Liver (tissue), 3 donors: ENCODE results near the gene MTARC1.

ENCODE experiments used
- EGR1 ChIP-seq, 2 donors: IDR thresholded peaks; 2 replicates each; pipeline ENCODE4 v1.6.1; 2016 to 2018; ENCODE audit warnings: antibody characterized with exemption in 2 of 2, low read depth in 2 of 2
- FOXA1 ChIP-seq: IDR thresholded peaks from 2 replicates; pipeline ENCODE4 v1.6.1; 2016; ENCODE audit warnings: antibody characterized with exemption
- JUND ChIP-seq, 2 donors: IDR thresholded peaks; 2 replicates each; pipeline ENCODE4 v1.6.1; 2016; ENCODE audit warnings: antibody characterized with exemption in 2 of 2
- NR2F2 ChIP-seq: IDR thresholded peaks from 2 replicates; pipeline ENCODE4 v1.6.1; 2016; ENCODE audit warnings: antibody characterized with exemption
- RAD21 ChIP-seq, 2 donors: IDR thresholded peaks; 2 replicates each; pipeline ENCODE4 v1.6.1; 2016; ENCODE audit warnings: antibody characterized with exemption in 2 of 2, mild to moderate bottlenecking in 2 of 2
- RXRA ChIP-seq, 2 donors: IDR thresholded peaks; 2 replicates each; pipeline ENCODE4 v1.6.1; 2017 to 2018; ENCODE audit warnings: antibody characterized with exemption in 2 of 2, mild to moderate bottlenecking in 1 of 2
- SP1 ChIP-seq: IDR thresholded peaks from 2 replicates; pipeline ENCODE4 v1.6.1; 2018; ENCODE audit warnings: antibody characterized with exemption, mild to moderate bottlenecking
- TAF1 ChIP-seq: conservative IDR thresholded peaks from 2 replicates; pipeline ENCODE4 v1.6.1; 2016; ENCODE audit warnings: antibody characterized with exemption, mild to moderate bottlenecking
- YY1 ChIP-seq: IDR thresholded peaks from 2 replicates; pipeline ENCODE4 v1.6.1; 2016; ENCODE audit warnings: antibody characterized with exemption, mild to moderate bottlenecking
- TF ChIP-seq, protein P1 (sequence below): IDR thresholded peaks from 2 replicates; pipeline ENCODE4 v1.6.1; 2016; ENCODE audit warnings: antibody characterized with exemption, mild to moderate bottlenecking
- TF ChIP-seq, protein P2 (sequence below): fragments of 150-350 bp; IDR thresholded peaks from 2 replicates; pipeline ENCODE4 v1.5.1; 2017; ENCODE audit warnings: improper control_type of control experiment, low read depth, low read length; ENCODE audit not compliant: missing input control
- TF ChIP-seq, protein P3 (sequence below): IDR thresholded peaks from 2 replicates; pipeline ENCODE4 v1.6.1; 2016; ENCODE audit warnings: antibody characterized with exemption
- TF ChIP-seq, protein P4 (sequence below): IDR thresholded peaks from 2 replicates; pipeline ENCODE4 v1.6.1; 2016; ENCODE audit warnings: antibody characterized with exemption
- TF ChIP-seq, protein P5 (sequence below): IDR thresholded peaks from 2 replicates; pipeline ENCODE4 v1.6.1; 2016; ENCODE audit warnings: antibody characterized with exemption
- donor health status: healthy.
- donor health status: healthy.

DNA sequence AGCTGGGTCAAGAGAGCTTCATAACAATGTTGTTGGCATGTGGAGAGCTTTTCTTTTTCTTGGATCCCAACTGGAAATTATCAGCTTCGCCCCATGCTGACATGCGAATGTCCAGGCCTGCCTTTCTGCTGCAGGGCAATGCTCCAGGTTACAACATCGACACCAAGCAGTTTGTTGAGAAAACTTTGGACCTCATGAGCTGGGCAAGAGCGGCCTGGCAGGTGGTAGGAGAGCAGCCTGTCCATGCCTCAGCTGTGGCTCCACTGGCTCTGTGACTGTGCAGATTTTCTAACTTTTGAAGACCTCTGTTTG is 41.4 kb downstream of the MTARC1 start:
- TF ChIP-seq, protein P1, sequence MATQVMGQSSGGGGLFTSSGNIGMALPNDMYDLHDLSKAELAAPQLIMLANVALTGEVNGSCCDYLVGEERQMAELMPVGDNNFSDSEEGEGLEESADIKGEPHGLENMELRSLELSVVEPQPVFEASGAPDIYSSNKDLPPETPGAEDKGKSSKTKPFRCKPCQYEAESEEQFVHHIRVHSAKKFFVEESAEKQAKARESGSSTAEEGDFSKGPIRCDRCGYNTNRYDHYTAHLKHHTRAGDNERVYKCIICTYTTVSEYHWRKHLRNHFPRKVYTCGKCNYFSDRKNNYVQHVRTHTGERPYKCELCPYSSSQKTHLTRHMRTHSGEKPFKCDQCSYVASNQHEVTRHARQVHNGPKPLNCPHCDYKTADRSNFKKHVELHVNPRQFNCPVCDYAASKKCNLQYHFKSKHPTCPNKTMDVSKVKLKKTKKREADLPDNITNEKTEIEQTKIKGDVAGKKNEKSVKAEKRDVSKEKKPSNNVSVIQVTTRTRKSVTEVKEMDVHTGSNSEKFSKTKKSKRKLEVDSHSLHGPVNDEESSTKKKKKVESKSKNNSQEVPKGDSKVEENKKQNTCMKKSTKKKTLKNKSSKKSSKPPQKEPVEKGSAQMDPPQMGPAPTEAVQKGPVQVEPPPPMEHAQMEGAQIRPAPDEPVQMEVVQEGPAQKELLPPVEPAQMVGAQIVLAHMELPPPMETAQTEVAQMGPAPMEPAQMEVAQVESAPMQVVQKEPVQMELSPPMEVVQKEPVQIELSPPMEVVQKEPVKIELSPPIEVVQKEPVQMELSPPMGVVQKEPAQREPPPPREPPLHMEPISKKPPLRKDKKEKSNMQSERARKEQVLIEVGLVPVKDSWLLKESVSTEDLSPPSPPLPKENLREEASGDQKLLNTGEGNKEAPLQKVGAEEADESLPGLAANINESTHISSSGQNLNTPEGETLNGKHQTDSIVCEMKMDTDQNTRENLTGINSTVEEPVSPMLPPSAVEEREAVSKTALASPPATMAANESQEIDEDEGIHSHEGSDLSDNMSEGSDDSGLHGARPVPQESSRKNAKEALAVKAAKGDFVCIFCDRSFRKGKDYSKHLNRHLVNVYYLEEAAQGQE: peak; percentile 63
- TF ChIP-seq, protein P2, sequence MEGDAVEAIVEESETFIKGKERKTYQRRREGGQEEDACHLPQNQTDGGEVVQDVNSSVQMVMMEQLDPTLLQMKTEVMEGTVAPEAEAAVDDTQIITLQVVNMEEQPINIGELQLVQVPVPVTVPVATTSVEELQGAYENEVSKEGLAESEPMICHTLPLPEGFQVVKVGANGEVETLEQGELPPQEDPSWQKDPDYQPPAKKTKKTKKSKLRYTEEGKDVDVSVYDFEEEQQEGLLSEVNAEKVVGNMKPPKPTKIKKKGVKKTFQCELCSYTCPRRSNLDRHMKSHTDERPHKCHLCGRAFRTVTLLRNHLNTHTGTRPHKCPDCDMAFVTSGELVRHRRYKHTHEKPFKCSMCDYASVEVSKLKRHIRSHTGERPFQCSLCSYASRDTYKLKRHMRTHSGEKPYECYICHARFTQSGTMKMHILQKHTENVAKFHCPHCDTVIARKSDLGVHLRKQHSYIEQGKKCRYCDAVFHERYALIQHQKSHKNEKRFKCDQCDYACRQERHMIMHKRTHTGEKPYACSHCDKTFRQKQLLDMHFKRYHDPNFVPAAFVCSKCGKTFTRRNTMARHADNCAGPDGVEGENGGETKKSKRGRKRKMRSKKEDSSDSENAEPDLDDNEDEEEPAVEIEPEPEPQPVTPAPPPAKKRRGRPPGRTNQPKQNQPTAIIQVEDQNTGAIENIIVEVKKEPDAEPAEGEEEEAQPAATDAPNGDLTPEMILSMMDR: no peak
- TF ChIP-seq, protein P3, sequence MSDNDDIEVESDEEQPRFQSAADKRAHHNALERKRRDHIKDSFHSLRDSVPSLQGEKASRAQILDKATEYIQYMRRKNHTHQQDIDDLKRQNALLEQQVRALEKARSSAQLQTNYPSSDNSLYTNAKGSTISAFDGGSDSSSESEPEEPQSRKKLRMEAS: peak; percentile 100
- peak; percentile 56 to 66 for TF ChIP-seq JUND (IDR thresholded peaks at IDR 0.05)
- TF ChIP-seq RAD21 (IDR thresholded peaks at IDR 0.05): peak; percentile 44 to 60
- TF ChIP-seq EGR1 (IDR thresholded peaks at IDR 0.05; ENCODE audit: low read depth in 2 of 2): peak in 1 of 2 donors; percentile 39
- peak; percentile 50 for TF ChIP-seq FOXA1
- TF ChIP-seq SP1: peak; percentile 95
- peak; percentile 45 for TF ChIP-seq TAF1
- TF ChIP-seq NR2F2: peak; percentile 16
- TF ChIP-seq, protein P4, sequence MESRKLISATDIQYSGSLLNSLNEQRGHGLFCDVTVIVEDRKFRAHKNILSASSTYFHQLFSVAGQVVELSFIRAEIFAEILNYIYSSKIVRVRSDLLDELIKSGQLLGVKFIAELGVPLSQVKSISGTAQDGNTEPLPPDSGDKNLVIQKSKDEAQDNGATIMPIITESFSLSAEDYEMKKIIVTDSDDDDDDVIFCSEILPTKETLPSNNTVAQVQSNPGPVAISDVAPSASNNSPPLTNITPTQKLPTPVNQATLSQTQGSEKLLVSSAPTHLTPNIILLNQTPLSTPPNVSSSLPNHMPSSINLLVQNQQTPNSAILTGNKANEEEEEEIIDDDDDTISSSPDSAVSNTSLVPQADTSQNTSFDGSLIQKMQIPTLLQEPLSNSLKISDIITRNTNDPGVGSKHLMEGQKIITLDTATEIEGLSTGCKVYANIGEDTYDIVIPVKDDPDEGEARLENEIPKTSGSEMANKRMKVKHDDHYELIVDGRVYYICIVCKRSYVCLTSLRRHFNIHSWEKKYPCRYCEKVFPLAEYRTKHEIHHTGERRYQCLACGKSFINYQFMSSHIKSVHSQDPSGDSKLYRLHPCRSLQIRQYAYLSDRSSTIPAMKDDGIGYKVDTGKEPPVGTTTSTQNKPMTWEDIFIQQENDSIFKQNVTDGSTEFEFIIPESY: peak; percentile 89
- TF ChIP-seq, protein P5, sequence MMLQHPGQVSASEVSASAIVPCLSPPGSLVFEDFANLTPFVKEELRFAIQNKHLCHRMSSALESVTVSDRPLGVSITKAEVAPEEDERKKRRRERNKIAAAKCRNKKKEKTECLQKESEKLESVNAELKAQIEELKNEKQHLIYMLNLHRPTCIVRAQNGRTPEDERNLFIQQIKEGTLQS: peak; percentile 67
- peak; percentile 81 for TF ChIP-seq YY1
- TF ChIP-seq RXRA (IDR thresholded peaks at IDR 0.05): peak; percentile 91 to 94
